HuH-7 (cell line): ENCODE measurements around the gene VAV2.

Source experiments
- DNase-seq: peaks from one replicate; pipeline ENCODE4 v3.0.0; 2011; ENCODE audit warnings: low spot score

Gene VAV2

GRCh38 chr9:133874060-133874657 lies 118.0 kb downstream of the VAV2 start:
- no peak for DNase-seq

GRCh38 chr9:133873461-133873891 lies 118.6 kb downstream of the VAV2 start:
- no peak for DNase-seq

- no peak for DNase-seq
Measured at GRCh38 chr9:133873009-133873408, 119.1 kb downstream of the VAV2 start.

GRCh38 chr9:133870598-133871595 lies 121.2 kb downstream of the VAV2 start:
- no peak for DNase-seq

GRCh38 chr9:133869674-133870405 lies 122.3 kb downstream of the VAV2 start:
- peak; percentile 73 for DNase-seq

GRCh38 chr9:133868203-133868602 lies 123.9 kb downstream of the VAV2 start:
- no peak for DNase-seq

GRCh38 chr9:133866946-133867345 lies 125.2 kb downstream of the VAV2 start:
- DNase-seq = no peak

GRCh38 chr9:133864011-133864410 lies 128.1 kb downstream of the VAV2 start:
- DNase-seq = no peak

GRCh38 chr9:133863257-133863592 lies 128.9 kb downstream of the VAV2 start:
- no peak for DNase-seq

- DNase-seq = no peak
Measured at GRCh38 chr9:133862585-133863256, 129.4 kb downstream of the VAV2 start.

- no peak for DNase-seq
Measured at GRCh38 chr9:133861692-133862091, 130.4 kb downstream of the VAV2 start.

- DNase-seq = no peak
Measured at GRCh38 chr9:133861086-133861485, 131.0 kb downstream of the VAV2 start.

- DNase-seq = no peak
Measured at GRCh38 chr9:133858771-133859170, 133.4 kb downstream of the VAV2 start.

- no peak for DNase-seq
Measured at GRCh38 chr9:133857639-133858038, 134.5 kb downstream of the VAV2 start.

GRCh38 chr9:133856798-133857197 lies 135.3 kb downstream of the VAV2 start:
- DNase-seq = no peak

GRCh38 chr9:133855802-133856521 lies 136.2 kb downstream of the VAV2 start:
- peak; percentile 89 for DNase-seq

GRCh38 chr9:133855371-133855770 lies 136.8 kb downstream of the VAV2 start:
- DNase-seq = no peak

- DNase-seq = no peak
Measured at GRCh38 chr9:133854765-133855164, 137.4 kb downstream of the VAV2 start.

- no peak for DNase-seq
Measured at GRCh38 chr9:133854048-133854447, 138.1 kb downstream of the VAV2 start.

- DNase-seq = no peak
Measured at GRCh38 chr9:133853331-133853730, 138.8 kb downstream of the VAV2 start.

GRCh38 chr9:133852431-133852830 lies 139.7 kb downstream of the VAV2 start:
- no peak for DNase-seq
